GM12874 (cell line): Measurements from ENCODE around the gene GPD1L.

Experiments
- CTCF ChIP-seq: IDR thresholded peaks from 2 replicates; pipeline ENCODE4 v1.5.1; 2011; ENCODE audit warnings: low read depth, mild to moderate bottlenecking, control low read depth, low read length, moderate library complexity; ENCODE audit not compliant: insufficient read depth

The GPD1L gene

GRCh38 chr3:32189693-32190092, 83.3 kb downstream of the GPD1L start:
- no peak for TF ChIP-seq CTCF

GRCh38 chr3:32193101-32193500, 86.7 kb downstream of the GPD1L start:
- no peak for TF ChIP-seq CTCF

- TF ChIP-seq CTCF: no peak
Measured at GRCh38 chr3:32194653-32195052, 88.2 kb downstream of the GPD1L start.

GRCh38 chr3:32195995-32196540, 89.6 kb downstream of the GPD1L start:
- no peak for TF ChIP-seq CTCF

GRCh38 chr3:32197991-32198390, 91.6 kb downstream of the GPD1L start:
- no peak for TF ChIP-seq CTCF

GRCh38 chr3:32198714-32199113, 92.3 kb downstream of the GPD1L start:
- no peak for TF ChIP-seq CTCF

- no peak for TF ChIP-seq CTCF
Measured at GRCh38 chr3:32200490-32200889, 94.1 kb downstream of the GPD1L start.
